Measurements from ENCODE around the gene SMURF2.
"Not testable (repeated sequence)": the region's sequence is repeated elsewhere in the genome, so short reads cannot be mapped to it uniquely, and the experiment has no call there.

Gene SMURF2

DNA sequence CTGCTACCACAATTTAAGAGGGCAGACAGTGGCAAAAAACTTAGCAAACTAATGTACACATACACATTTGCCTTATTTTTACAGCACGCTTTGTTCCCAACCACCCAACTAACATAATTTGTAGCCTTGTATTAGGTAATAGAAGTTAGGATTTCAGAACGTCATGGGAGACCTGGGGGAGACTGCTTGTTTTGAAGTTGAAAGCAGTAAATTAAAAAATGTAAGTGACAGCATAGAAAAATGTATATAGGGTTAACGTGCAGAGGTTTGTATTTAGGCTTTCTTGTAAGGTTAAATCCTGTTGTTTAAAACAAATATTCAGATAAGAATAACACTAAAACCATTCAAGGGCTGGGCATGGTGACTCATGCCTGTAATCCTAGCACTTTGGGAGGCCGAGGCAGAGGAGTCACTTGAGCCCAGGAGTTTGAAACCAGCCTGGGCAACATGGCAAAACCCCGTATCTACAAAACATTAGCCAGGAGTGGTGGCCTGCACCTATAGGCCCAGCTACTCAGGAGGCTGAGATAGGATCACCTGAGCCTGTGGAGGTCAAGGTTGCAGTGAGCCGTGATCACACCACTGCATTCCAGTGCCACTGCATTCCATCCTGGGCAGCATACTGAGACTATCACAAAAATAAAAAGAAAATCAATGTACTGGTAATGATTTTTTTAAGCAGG, 2.3 kb upstream of the SMURF2 start:
- DNase-seq = not testable (repeated sequence)

DNA sequence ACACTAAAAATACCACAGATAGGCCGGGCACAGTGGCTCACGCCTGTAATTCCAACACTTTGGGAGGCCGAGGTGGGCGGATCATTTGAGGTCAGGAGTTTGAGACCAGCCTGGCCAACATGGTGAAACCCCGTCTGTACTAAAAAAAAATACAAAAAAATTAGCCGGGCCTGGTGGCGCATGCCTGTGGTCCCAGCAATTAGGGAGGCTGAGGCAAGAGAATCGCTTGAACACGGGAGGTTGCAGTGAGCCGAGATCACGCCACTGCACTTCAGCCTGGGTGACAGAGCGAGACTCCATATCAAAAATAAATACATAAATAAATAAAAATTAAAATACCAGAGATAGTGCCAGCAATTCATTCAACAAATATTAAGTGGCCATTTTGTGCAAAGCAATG, 1.7 kb upstream of the SMURF2 start:
- not testable (repeated sequence) for DNase-seq

DNA sequence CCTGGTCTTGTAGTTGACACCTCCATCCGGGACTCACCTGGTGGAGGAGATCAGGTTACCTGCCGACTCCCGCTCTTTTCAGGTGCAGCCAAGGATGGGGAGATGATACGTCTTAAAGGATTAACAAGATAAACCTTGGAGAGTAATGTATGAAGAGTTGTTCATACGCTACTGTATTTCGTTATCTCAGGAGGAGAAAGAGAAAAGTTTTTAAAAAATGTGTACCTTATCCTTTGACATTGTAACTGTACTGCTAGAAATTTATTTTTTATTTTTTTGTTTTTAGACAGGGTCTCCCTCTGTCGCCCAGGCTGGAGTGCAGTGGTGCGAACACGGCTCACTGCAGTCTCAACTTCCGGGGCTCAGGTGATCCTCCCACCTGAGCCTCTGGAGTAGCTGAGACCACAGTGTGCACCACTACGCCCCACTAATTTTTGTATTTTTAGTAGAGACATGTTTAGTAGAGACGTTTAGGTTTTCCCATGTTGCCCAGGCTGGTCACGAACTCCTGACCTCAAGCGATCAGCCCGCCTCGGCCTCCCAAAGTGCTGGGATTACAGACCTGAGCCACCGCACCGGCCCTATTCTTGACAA, 764 bp upstream of the SMURF2 start:
- DNase-seq = no peak

DNA sequence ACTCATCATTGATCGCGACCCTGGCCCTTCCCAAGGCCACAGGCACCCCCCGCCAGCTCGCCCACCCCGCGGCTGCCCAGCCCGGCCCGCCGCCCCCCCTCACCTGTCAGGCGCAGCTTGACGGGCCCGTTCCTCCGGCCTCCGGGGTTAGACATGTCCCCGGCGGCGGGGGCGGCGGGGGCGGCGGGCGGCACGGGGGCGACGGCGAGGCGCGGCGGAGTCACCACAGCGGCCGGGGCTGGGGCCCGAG, 456 bp downstream of the SMURF2 start:
- no peak for DNase-seq

GRCh38 chr17:64660978-64661725, 955 bp downstream of the SMURF2 start:
- DNase-seq = peak; percentile 31

- DNase-seq = peak; percentile 64
Measured at GRCh38 chr17:64660195-64660977, 1.7 kb downstream of the SMURF2 start.

GRCh38 chr17:64658931-64659330, 3.2 kb downstream of the SMURF2 start:
- peak; percentile 78 for DNase-seq

GRCh38 chr17:64657610-64658125, 4.4 kb downstream of the SMURF2 start:
- no peak for DNase-seq

DNA sequence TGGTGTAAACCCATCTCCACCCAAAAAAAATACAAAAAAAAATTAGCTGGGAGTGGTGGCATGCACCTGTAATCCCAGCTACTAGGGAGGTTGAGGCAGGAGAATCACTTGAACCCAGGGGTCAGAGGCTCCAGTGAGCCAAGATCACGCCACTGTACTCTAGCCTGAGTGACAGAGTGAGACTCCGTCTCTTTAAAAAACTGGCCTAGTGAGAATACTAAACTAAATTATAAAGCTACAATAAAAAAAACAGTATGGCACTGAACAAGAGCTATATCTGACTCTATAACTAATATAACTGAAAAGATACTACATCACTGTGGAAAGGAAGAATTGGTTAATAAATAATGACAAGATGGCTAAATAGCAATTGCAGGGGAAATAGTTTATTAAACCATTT, 6.4 kb downstream of the SMURF2 start:
- no peak for DNase-seq

- no peak for DNase-seq
Measured at GRCh38 chr17:64653985-64654355, 8.1 kb downstream of the SMURF2 start.

DNA sequence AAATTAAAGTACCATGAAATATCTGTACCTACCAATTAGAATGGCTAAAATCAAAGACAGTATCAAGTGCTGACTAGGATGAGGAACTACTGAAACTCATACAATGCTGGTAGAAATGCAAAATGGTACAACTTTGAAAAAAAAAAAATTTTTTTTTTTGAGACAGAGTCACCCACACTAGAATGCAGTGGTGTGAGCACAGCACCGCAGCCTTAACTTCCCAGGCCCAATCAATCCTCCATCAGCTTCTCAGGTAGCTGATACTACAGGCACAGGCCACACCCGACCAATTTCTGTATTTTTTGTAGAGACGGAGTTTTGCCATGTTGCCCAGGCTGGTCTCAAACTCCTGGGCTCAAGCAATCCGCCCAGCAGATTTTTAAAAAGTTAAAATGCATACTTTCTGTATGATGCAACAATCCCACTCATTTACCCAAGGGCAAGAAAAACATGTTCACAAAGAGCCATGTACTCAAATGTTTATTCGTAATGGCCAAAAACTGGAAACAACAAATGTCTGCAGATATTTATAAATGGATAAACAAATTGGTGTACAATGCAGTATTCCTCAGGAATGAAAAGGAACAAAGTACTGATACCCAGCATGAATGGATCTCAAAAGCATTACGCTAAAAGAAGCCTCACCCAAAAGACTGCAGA, 8.7 kb downstream of the SMURF2 start:
- DNase-seq = no peak

GRCh38 chr17:64651889-64652288, 10.2 kb downstream of the SMURF2 start:
- DNase-seq = no peak

- DNase-seq = no peak
Measured at GRCh38 chr17:64648234-64648633, 13.9 kb downstream of the SMURF2 start.

- DNase-seq = no peak
Measured at GRCh38 chr17:64647817-64648216, 14.3 kb downstream of the SMURF2 start.

- DNase-seq = no peak
Measured at GRCh38 chr17:64639516-64639915, 22.6 kb downstream of the SMURF2 start.

GRCh38 chr17:64638552-64639203, 23.4 kb downstream of the SMURF2 start:
- DNase-seq = no peak

- DNase-seq = peak; percentile 60
Measured at GRCh38 chr17:64635647-64636305, 26.3 kb downstream of the SMURF2 start.

- DNase-seq = no peak
Measured at GRCh38 chr17:64634218-64634617, 27.9 kb downstream of the SMURF2 start.

- no peak for DNase-seq
Measured at GRCh38 chr17:64632606-64633005, 29.5 kb downstream of the SMURF2 start.

GRCh38 chr17:64632194-64632593, 29.9 kb downstream of the SMURF2 start:
- no peak for DNase-seq

GRCh38 chr17:64630309-64631223, 31.5 kb downstream of the SMURF2 start:
- no peak for DNase-seq
